Breast epithelium (tissue), 3 donors: ENCODE results near the gene NFATC3.

Experiments used
- POLR2A ChIP-seq: fragments of 450-650 bp; IDR thresholded peaks from one replicate; pipeline ENCODE4 v1.6.1; 2016; ENCODE audit warnings: antibody characterized with exemption, mild to moderate bottlenecking, moderate library complexity
- POLR2AphosphoS5 ChIP-seq, 3 donors: sonication (generic); formaldehyde crosslinking; IDR thresholded peaks; one replicate each; pipeline ENCODE4 v1.6.1; 2017; ENCODE audit warnings: antibody characterized with exemption in 3 of 3
- TF ChIP-seq, protein P1 (sequence below), 3 donors: fragments of 450-650 bp; IDR thresholded peaks; one replicate each; pipeline ENCODE4 v1.5.1; 2016 to 2017; ENCODE audit warnings: antibody characterized with exemption in 3 of 3, mild to moderate bottlenecking in 3 of 3, moderate library complexity in 3 of 3

DNA sequence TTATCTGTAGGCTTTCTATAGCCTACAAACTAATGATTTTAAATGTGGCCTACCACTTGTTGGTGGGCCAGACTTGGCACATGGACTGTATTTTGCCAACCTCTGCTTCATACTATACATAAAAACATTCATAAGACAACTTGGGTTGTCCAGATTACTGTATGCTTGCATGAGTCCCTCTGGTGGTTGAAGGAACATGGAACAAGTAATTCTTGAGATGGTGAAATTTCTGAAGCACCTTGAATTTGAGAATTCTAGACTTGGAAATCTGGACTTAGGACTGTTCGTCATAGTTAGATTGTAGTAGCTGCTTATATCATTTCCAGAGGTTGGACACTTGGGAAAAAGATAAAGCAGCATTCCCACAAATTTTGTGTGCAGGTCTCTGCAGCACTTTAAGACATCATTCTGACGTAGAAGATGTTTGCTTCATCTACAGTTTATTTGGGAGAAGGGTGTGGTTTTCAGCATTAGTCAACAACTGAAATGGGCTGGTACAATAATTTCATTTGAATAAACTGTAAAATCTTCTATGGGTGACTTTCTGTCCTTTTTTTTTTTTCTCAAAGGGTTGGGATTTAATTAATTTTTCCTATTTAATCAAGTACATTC is 31.2 kb downstream of the NFATC3 start:
- TF ChIP-seq, protein P1, sequence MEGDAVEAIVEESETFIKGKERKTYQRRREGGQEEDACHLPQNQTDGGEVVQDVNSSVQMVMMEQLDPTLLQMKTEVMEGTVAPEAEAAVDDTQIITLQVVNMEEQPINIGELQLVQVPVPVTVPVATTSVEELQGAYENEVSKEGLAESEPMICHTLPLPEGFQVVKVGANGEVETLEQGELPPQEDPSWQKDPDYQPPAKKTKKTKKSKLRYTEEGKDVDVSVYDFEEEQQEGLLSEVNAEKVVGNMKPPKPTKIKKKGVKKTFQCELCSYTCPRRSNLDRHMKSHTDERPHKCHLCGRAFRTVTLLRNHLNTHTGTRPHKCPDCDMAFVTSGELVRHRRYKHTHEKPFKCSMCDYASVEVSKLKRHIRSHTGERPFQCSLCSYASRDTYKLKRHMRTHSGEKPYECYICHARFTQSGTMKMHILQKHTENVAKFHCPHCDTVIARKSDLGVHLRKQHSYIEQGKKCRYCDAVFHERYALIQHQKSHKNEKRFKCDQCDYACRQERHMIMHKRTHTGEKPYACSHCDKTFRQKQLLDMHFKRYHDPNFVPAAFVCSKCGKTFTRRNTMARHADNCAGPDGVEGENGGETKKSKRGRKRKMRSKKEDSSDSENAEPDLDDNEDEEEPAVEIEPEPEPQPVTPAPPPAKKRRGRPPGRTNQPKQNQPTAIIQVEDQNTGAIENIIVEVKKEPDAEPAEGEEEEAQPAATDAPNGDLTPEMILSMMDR (IDR thresholded peaks at IDR 0.05), result peak in 1 of 3 donors; percentile 17
- no peak for TF ChIP-seq POLR2A
- TF ChIP-seq POLR2AphosphoS5 (IDR thresholded peaks at IDR 0.05), result no peak
